ENCODE results near the gene AFDN. TPM values are rescaled to one million over a fixed set of nuclear protein-coding genes. Genes with fewer than 3 reads are reported as not detected.

The AFDN gene
- total and polyA plus RNA-seq, 2 experiments from 2014 or later = 66.9 to 200 TPM

DNA sequence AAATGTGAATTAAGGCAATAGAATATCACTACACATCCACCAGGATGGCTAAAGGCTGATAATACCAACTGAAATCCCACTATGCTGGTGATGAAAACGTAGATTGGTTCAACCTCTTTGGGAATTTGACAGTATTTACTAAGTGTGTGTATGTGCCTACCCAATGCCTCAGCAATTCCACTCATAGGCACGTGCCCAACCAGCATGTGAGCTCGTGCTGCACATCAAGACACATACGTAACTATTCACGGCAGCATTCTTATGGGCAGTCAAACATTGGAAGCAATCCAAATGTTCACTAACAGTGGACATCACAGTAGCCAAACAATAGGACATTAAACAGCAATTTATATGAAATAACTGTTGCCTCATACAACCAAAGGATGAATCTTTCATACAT lies 15.7 kb upstream of the AFDN start:
- Histone ChIP-seq H3K27ac (ENCODE audit: low read depth) (no peak overlapping the region), H3K9me2 (ENCODE audit: insufficient read depth) (no peaks in the 10 kb centered on the region), H4K20me1 (replicated peaks; ENCODE audit: insufficient read depth) (no peaks in the 10 kb centered on the region), H2AFZ (no peak overlapping the region), H3K79me2 (replicated peaks; ENCODE audit: insufficient read depth) (no peaks in the 10 kb centered on the region), H3K27me3 (ENCODE audit: insufficient read depth) (no peaks in the 10 kb centered on the region), H3K4me3 (no peak overlapping the region), H3K4me1 (ENCODE audit: insufficient read depth) (peaks cover 5% of the 10 kb centered on the region; the same call in 1 of the 2 replicates), H3K4me2 (no peak overlapping the region), H3K36me3 (ENCODE audit: insufficient read depth) (no peaks in the 10 kb centered on the region), H3F3A (replicated peaks; ENCODE audit: low read depth) (no peaks in the 10 kb centered on the region)
- Mint-ChIP-seq H3K4me1 (peaks cover 4% of the 10 kb centered on the region; the same call in 1 of the 3 replicates), H3K36me3 (ENCODE audit: low read depth) (no peaks in the 10 kb centered on the region), H3K27me3 (ENCODE audit: insufficient read depth, low read depth, poor library complexity) (no peaks in the 10 kb centered on the region), H3K27ac (no peak overlapping the region), H3K9me3 (no peaks in the 10 kb centered on the region; the same call in 2 of the 3 replicates), H3K4me3 (no peak overlapping the region)
- TF ChIP-seq, protein P1, sequence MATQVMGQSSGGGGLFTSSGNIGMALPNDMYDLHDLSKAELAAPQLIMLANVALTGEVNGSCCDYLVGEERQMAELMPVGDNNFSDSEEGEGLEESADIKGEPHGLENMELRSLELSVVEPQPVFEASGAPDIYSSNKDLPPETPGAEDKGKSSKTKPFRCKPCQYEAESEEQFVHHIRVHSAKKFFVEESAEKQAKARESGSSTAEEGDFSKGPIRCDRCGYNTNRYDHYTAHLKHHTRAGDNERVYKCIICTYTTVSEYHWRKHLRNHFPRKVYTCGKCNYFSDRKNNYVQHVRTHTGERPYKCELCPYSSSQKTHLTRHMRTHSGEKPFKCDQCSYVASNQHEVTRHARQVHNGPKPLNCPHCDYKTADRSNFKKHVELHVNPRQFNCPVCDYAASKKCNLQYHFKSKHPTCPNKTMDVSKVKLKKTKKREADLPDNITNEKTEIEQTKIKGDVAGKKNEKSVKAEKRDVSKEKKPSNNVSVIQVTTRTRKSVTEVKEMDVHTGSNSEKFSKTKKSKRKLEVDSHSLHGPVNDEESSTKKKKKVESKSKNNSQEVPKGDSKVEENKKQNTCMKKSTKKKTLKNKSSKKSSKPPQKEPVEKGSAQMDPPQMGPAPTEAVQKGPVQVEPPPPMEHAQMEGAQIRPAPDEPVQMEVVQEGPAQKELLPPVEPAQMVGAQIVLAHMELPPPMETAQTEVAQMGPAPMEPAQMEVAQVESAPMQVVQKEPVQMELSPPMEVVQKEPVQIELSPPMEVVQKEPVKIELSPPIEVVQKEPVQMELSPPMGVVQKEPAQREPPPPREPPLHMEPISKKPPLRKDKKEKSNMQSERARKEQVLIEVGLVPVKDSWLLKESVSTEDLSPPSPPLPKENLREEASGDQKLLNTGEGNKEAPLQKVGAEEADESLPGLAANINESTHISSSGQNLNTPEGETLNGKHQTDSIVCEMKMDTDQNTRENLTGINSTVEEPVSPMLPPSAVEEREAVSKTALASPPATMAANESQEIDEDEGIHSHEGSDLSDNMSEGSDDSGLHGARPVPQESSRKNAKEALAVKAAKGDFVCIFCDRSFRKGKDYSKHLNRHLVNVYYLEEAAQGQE (IDR thresholded peaks at IDR 0.05; ENCODE audit: unreplicated experiment) = no peak
- TF ChIP-seq STAT1 (IDR thresholded peaks at IDR 0.05; ENCODE audit: unreplicated experiment) (no peak), CREB1 (CRISPR knock-in tag; IDR thresholded peaks at IDR 0.05; ENCODE audit: low read depth) (no peak), NANOG (IDR thresholded peaks at IDR 0.05; ENCODE audit: borderline replicate concordance) (no peak), ZNF331 (CRISPR knock-in tag; IDR thresholded peaks at IDR 0.05; ENCODE audit: low read depth) (no peak), JUNB (IDR thresholded peaks at IDR 0.05; ENCODE audit: unreplicated experiment) (no peak)
- TF ChIP-seq, protein P2, sequence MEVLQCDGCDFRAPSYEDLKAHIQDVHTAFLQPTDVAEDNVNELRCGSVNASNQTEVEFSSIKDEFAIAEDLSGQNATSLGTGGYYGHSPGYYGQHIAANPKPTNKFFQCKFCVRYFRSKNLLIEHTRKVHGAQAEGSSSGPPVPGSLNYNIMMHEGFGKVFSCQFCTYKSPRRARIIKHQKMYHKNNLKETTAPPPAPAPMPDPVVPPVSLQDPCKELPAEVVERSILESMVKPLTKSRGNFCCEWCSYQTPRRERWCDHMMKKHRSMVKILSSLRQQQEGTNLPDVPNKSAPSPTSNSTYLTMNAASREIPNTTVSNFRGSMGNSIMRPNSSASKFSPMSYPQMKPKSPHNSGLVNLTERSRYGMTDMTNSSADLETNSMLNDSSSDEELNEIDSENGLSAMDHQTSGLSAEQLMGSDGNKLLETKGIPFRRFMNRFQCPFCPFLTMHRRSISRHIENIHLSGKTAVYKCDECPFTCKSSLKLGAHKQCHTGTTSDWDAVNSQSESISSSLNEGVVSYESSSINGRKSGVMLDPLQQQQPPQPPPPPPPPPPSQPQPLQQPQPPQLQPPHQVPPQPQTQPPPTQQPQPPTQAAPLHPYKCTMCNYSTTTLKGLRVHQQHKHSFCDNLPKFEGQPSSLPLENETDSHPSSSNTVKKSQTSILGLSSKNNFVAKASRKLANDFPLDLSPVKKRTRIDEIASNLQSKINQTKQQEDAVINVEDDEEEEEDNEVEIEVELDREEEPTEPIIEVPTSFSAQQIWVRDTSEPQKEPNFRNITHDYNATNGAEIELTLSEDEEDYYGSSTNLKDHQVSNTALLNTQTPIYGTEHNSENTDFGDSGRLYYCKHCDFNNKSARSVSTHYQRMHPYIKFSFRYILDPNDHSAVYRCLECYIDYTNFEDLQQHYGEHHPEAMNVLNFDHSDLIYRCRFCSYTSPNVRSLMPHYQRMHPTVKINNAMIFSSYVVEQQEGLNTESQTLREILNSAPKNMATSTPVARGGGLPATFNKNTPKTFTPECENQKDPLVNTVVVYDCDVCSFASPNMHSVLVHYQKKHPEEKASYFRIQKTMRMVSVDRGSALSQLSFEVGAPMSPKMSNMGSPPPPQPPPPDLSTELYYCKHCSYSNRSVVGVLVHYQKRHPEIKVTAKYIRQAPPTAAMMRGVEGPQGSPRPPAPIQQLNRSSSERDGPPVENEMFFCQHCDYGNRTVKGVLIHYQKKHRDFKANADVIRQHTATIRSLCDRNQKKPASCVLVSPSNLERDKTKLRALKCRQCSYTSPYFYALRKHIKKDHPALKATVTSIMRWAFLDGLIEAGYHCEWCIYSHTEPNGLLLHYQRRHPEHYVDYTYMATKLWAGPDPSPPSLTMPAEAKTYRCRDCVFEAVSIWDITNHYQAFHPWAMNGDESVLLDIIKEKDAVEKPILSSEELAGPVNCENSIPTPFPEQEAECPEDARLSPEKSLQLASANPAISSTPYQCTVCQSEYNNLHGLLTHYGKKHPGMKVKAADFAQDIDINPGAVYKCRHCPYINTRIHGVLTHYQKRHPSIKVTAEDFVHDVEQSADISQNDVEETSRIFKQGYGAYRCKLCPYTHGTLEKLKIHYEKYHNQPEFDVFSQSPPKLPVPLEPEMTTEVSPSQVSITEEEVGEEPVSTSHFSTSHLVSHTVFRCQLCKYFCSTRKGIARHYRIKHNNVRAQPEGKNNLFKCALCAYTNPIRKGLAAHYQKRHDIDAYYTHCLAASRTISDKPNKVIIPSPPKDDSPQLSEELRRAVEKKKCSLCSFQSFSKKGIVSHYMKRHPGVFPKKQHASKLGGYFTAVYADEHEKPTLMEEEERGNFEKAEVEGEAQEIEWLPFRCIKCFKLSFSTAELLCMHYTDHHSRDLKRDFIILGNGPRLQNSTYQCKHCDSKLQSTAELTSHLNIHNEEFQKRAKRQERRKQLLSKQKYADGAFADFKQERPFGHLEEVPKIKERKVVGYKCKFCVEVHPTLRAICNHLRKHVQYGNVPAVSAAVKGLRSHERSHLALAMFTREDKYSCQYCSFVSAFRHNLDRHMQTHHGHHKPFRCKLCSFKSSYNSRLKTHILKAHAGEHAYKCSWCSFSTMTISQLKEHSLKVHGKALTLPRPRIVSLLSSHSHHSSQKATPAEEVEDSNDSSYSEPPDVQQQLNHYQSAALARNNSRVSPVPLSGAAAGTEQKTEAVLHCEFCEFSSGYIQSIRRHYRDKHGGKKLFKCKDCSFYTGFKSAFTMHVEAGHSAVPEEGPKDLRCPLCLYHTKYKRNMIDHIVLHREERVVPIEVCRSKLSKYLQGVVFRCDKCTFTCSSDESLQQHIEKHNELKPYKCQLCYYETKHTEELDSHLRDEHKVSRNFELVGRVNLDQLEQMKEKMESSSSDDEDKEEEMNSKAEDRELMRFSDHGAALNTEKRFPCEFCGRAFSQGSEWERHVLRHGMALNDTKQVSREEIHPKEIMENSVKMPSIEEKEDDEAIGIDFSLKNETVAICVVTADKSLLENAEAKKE (CRISPR knock-in tag; IDR thresholded peaks at IDR 0.05) = no peak
- ATAC-seq (no peak), DNase-seq (ENCODE audit: low spot score) (no peak)
